ENCODE data around the gene ZC3H14.
A peak's percentile ranks its signal among the peaks of the same experiment; 100 is the strongest.

The ZC3H14 gene

GRCh38 chr14:88553886-88554456 is 8.9 kb upstream of the ZC3H14 start:
- Histone ChIP-seq H3K36me3 (ENCODE audit: insufficient read depth, low read length) (no peaks in the 10 kb centered on the region), H3K4me3 (ENCODE audit: low read depth, low read length) (peak overlapping the region; percentile 91), H3K27ac (ENCODE audit: low read depth, low read length) (no peak overlapping the region), H2AFZ (ENCODE audit: low read length, unreplicated experiment) (peak overlapping the region; percentile 68), H3K27me3 (ENCODE audit: insufficient read depth, low read length) (no peaks in the 10 kb centered on the region), H3K79me2 (ENCODE audit: control insufficient read depth, insufficient read depth, low read length, unreplicated experiment) (peaks cover 27% of the 10 kb centered on the region), H3K4me1 (ENCODE audit: control insufficient read depth, insufficient read depth, low read length, unreplicated experiment) (peaks cover 24% of the 10 kb centered on the region)

- Histone ChIP-seq H3K4me1 (ENCODE audit: control insufficient read depth, insufficient read depth, low read length, unreplicated experiment) (peaks cover 25% of the 10 kb centered on the region), H3K4me3 (ENCODE audit: low read depth, low read length) (peak within 1 kb of the TSS; percentile 91), H3K36me3 (ENCODE audit: insufficient read depth, low read length) (no peaks in the 10 kb centered on the region), H2AFZ (ENCODE audit: low read length, unreplicated experiment) (peak within 1 kb of the TSS; percentile 68), H3K27ac (ENCODE audit: low read depth, low read length) (peak within 1 kb of the TSS; percentile 37; the same call in 1 of the 2 replicates), H3K27me3 (ENCODE audit: insufficient read depth, low read length) (no peaks in the 10 kb centered on the region), H3K79me2 (ENCODE audit: control insufficient read depth, insufficient read depth, low read length, unreplicated experiment) (peaks cover 27% of the 10 kb centered on the region)
Measured at GRCh38 chr14:88554457-88555286, 8.2 kb upstream of the ZC3H14 start, which contains the start of gene PTPN21. PTPN21 (minus strand) TSS chr14:88555007; CDS start chr14:88550417, 4,590 bp downstream.

GRCh38 chr14:88556581-88556980 is 6.3 kb upstream of the ZC3H14 start:
- H3K79me2 ChIP-seq (ENCODE audit: control insufficient read depth, insufficient read depth, low read length, unreplicated experiment): peaks cover 20% of the 10 kb centered on the region
- no peaks in the 10 kb centered on the region for H3K36me3 ChIP-seq (ENCODE audit: insufficient read depth, low read length)
- H2AFZ ChIP-seq (ENCODE audit: low read length, unreplicated experiment): no peak overlapping the region
- no peak overlapping the region for H3K4me3 ChIP-seq (ENCODE audit: low read depth, low read length)
- no peaks in the 10 kb centered on the region for H3K27me3 ChIP-seq (ENCODE audit: insufficient read depth, low read length)
- peaks cover 22% of the 10 kb centered on the region for H3K4me1 ChIP-seq (ENCODE audit: control insufficient read depth, insufficient read depth, low read length, unreplicated experiment)
- H3K27ac ChIP-seq (ENCODE audit: low read depth, low read length): no peak overlapping the region

GRCh38 chr14:88559852-88560251 is 3.0 kb upstream of the ZC3H14 start:
- Histone ChIP-seq H3K36me3 (ENCODE audit: insufficient read depth, low read length) (no peaks in the 10 kb centered on the region), H2AFZ (ENCODE audit: low read length, unreplicated experiment) (no peak overlapping the region), H3K79me2 (ENCODE audit: control insufficient read depth, insufficient read depth, low read length, unreplicated experiment) (peaks cover 18% of the 10 kb centered on the region), H3K27me3 (ENCODE audit: insufficient read depth, low read length) (no peaks in the 10 kb centered on the region), H3K27ac (ENCODE audit: low read depth, low read length) (no peak overlapping the region), H3K4me3 (ENCODE audit: low read depth, low read length) (no peak overlapping the region), H3K4me1 (ENCODE audit: control insufficient read depth, insufficient read depth, low read length, unreplicated experiment) (peaks cover 25% of the 10 kb centered on the region)

- H2AFZ ChIP-seq (ENCODE audit: low read length, unreplicated experiment): peak overlapping the region; percentile 88
- peaks cover 29% of the 10 kb centered on the region for H3K79me2 ChIP-seq (ENCODE audit: control insufficient read depth, insufficient read depth, low read length, unreplicated experiment)
- peaks cover 2% of the 10 kb centered on the region; the same call in 1 of the 2 replicates for H3K36me3 ChIP-seq (ENCODE audit: insufficient read depth, low read length)
- peaks cover 17% of the 10 kb centered on the region for H3K4me1 ChIP-seq (ENCODE audit: control insufficient read depth, insufficient read depth, low read length, unreplicated experiment)
- peak overlapping the region; percentile 97 for H3K4me3 ChIP-seq (ENCODE audit: low read depth, low read length)
- H3K27ac ChIP-seq (ENCODE audit: low read depth, low read length): no peak overlapping the region
- no peaks in the 10 kb centered on the region for H3K27me3 ChIP-seq (ENCODE audit: insufficient read depth, low read length)
Measured at GRCh38 chr14:88562532-88562830, 356 bp upstream of the ZC3H14 start.

- no peak overlapping the region for H3K27ac ChIP-seq (ENCODE audit: low read depth, low read length)
- no peaks in the 10 kb centered on the region for H3K27me3 ChIP-seq (ENCODE audit: insufficient read depth, low read length)
- peak overlapping the region; percentile 97 for H3K4me3 ChIP-seq (ENCODE audit: low read depth, low read length)
- H3K79me2 ChIP-seq (ENCODE audit: control insufficient read depth, insufficient read depth, low read length, unreplicated experiment): peaks cover 35% of the 10 kb centered on the region
- peaks cover 17% of the 10 kb centered on the region for H3K4me1 ChIP-seq (ENCODE audit: control insufficient read depth, insufficient read depth, low read length, unreplicated experiment)
- H3K36me3 ChIP-seq (ENCODE audit: insufficient read depth, low read length): peaks cover 15% of the 10 kb centered on the region
- H2AFZ ChIP-seq (ENCODE audit: low read length, unreplicated experiment): peak overlapping the region; percentile 88
Measured at GRCh38 chr14:88563845-88564244, 1.0 kb downstream of the ZC3H14 start.

GRCh38 chr14:88565427-88565826 is 2.6 kb downstream of the ZC3H14 start:
- H3K27ac ChIP-seq (ENCODE audit: low read depth, low read length): no peak overlapping the region
- H3K4me3 ChIP-seq (ENCODE audit: low read depth, low read length): no peak overlapping the region
- peaks cover 43% of the 10 kb centered on the region for H3K79me2 ChIP-seq (ENCODE audit: control insufficient read depth, insufficient read depth, low read length, unreplicated experiment)
- peaks cover 14% of the 10 kb centered on the region for H3K4me1 ChIP-seq (ENCODE audit: control insufficient read depth, insufficient read depth, low read length, unreplicated experiment)
- H3K27me3 ChIP-seq (ENCODE audit: insufficient read depth, low read length): no peaks in the 10 kb centered on the region
- peaks cover 30% of the 10 kb centered on the region for H3K36me3 ChIP-seq (ENCODE audit: insufficient read depth, low read length)
- H2AFZ ChIP-seq (ENCODE audit: low read length, unreplicated experiment): no peak overlapping the region

- Histone ChIP-seq H3K79me2 (ENCODE audit: control insufficient read depth, insufficient read depth, low read length, unreplicated experiment) (peaks cover 42% of the 10 kb centered on the region), H2AFZ (ENCODE audit: low read length, unreplicated experiment) (no peak overlapping the region), H3K36me3 (ENCODE audit: insufficient read depth, low read length) (peaks cover 46% of the 10 kb centered on the region), H3K4me1 (ENCODE audit: control insufficient read depth, insufficient read depth, low read length, unreplicated experiment) (peaks cover 8% of the 10 kb centered on the region), H3K27me3 (ENCODE audit: insufficient read depth, low read length) (no peaks in the 10 kb centered on the region), H3K27ac (ENCODE audit: low read depth, low read length) (no peak overlapping the region), H3K4me3 (ENCODE audit: low read depth, low read length) (no peak overlapping the region)
Measured at GRCh38 chr14:88568196-88568595, 5.4 kb downstream of the ZC3H14 start.

GRCh38 chr14:88572117-88572516 is 9.3 kb downstream of the ZC3H14 start:
- Histone ChIP-seq H3K4me3 (ENCODE audit: low read depth, low read length) (no peak overlapping the region), H3K36me3 (ENCODE audit: insufficient read depth, low read length) (peaks cover 68% of the 10 kb centered on the region)

GRCh38 chr14:88576222-88576621 is 13.4 kb downstream of the ZC3H14 start:
- Histone ChIP-seq H3K27ac (ENCODE audit: low read depth, low read length) (no peak overlapping the region), H2AFZ (ENCODE audit: low read length, unreplicated experiment) (no peak overlapping the region), H3K79me2 (ENCODE audit: control insufficient read depth, insufficient read depth, low read length, unreplicated experiment) (no peaks in the 10 kb centered on the region), H3K27me3 (ENCODE audit: insufficient read depth, low read length) (no peaks in the 10 kb centered on the region), H3K4me3 (ENCODE audit: low read depth, low read length) (no peak overlapping the region), H3K4me1 (ENCODE audit: control insufficient read depth, insufficient read depth, low read length, unreplicated experiment) (no peaks in the 10 kb centered on the region), H3K36me3 (ENCODE audit: insufficient read depth, low read length) (peaks cover 50% of the 10 kb centered on the region)

More at GRCh38 chr14:88572117-88572516, 9.3 kb downstream of the ZC3H14 start:
- peaks cover 14% of the 10 kb centered on the region for H3K79me2 ChIP-seq (ENCODE audit: control insufficient read depth, insufficient read depth, low read length, unreplicated experiment)
- no peaks in the 10 kb centered on the region for H3K4me1 ChIP-seq (ENCODE audit: control insufficient read depth, insufficient read depth, low read length, unreplicated experiment)
- no peak overlapping the region for H3K27ac ChIP-seq (ENCODE audit: low read depth, low read length)
- H2AFZ ChIP-seq (ENCODE audit: low read length, unreplicated experiment): no peak overlapping the region
- H3K27me3 ChIP-seq (ENCODE audit: insufficient read depth, low read length): no peaks in the 10 kb centered on the region

GRCh38 chr14:88584451-88584850 is 21.6 kb downstream of the ZC3H14 start:
- H3K4me3 ChIP-seq (ENCODE audit: low read depth, low read length): no peak overlapping the region
- H3K27ac ChIP-seq (ENCODE audit: low read depth, low read length): no peak overlapping the region
- H3K36me3 ChIP-seq (ENCODE audit: insufficient read depth, low read length): peaks cover 34% of the 10 kb centered on the region; the same call in 1 of the 2 replicates
- peaks cover 3% of the 10 kb centered on the region for H3K79me2 ChIP-seq (ENCODE audit: control insufficient read depth, insufficient read depth, low read length, unreplicated experiment)
- H3K4me1 ChIP-seq (ENCODE audit: control insufficient read depth, insufficient read depth, low read length, unreplicated experiment): no peaks in the 10 kb centered on the region
- H3K27me3 ChIP-seq (ENCODE audit: insufficient read depth, low read length): no peaks in the 10 kb centered on the region
- H2AFZ ChIP-seq (ENCODE audit: low read length, unreplicated experiment): no peak overlapping the region
